ENCODE measurements around the gene PLXDC2.

Gene PLXDC2

GRCh38 chr10:20274571-20274970 lies 458.3 kb downstream of the PLXDC2 start:
- no peak for DNase-seq (ENCODE audit: low spot score)

- no peak for DNase-seq (ENCODE audit: low spot score)
Measured at GRCh38 chr10:20276127-20276979, 460.1 kb downstream of the PLXDC2 start.

- no peak for DNase-seq (ENCODE audit: low spot score)
Measured at GRCh38 chr10:20277820-20278219, 461.6 kb downstream of the PLXDC2 start.

- no peak for DNase-seq (ENCODE audit: low spot score)
Measured at GRCh38 chr10:20281579-20281978, 465.3 kb downstream of the PLXDC2 start.

GRCh38 chr10:20287586-20287985 lies 471.4 kb downstream of the PLXDC2 start:
- no peak for DNase-seq (ENCODE audit: low spot score)

GRCh38 chr10:20288060-20288459 lies 471.8 kb downstream of the PLXDC2 start:
- no peak for DNase-seq (ENCODE audit: low spot score)

GRCh38 chr10:20289070-20289828 lies 473.0 kb downstream of the PLXDC2 start:
- no peak for DNase-seq (ENCODE audit: low spot score)

- DNase-seq (ENCODE audit: low spot score), result no peak
Measured at GRCh38 chr10:20298417-20298816, 482.2 kb downstream of the PLXDC2 start.

GRCh38 chr10:20299034-20299736 lies 483.0 kb downstream of the PLXDC2 start:
- DNase-seq (ENCODE audit: low spot score), result no peak

- no peak for DNase-seq (ENCODE audit: low spot score)
Measured at GRCh38 chr10:20300735-20301134, 484.5 kb downstream of the PLXDC2 start.

- no peak for DNase-seq (ENCODE audit: low spot score)
Measured at GRCh38 chr10:20302033-20302432, 485.8 kb downstream of the PLXDC2 start.

- no peak for DNase-seq (ENCODE audit: low spot score)
Measured at GRCh38 chr10:20303453-20304152, 487.4 kb downstream of the PLXDC2 start.

- DNase-seq (ENCODE audit: low spot score), result no peak
Measured at GRCh38 chr10:20313665-20314064, 497.4 kb downstream of the PLXDC2 start.

- DNase-seq (ENCODE audit: low spot score), result no peak
Measured at GRCh38 chr10:20314431-20314830, 498.2 kb downstream of the PLXDC2 start.

- DNase-seq (ENCODE audit: low spot score), result no peak
Measured at GRCh38 chr10:20327954-20328353, 511.7 kb downstream of the PLXDC2 start.

- no peak for DNase-seq (ENCODE audit: low spot score)
Measured at GRCh38 chr10:20330246-20330645, 514.0 kb downstream of the PLXDC2 start.

GRCh38 chr10:20334559-20334958 lies 518.3 kb downstream of the PLXDC2 start:
- DNase-seq (ENCODE audit: low spot score), result no peak

Measured in CD4-positive, alpha-beta T cell treated with Interleukin-6 at 100 ng/mL for 8 hours (primary cell).